Osteoblast (primary cell): ENCODE measurements around the gene SMARCD3. TPM values are rescaled to one million over a fixed set of nuclear protein-coding genes. Genes with fewer than 3 reads are reported as not detected.

Experiments
- DNase-seq: peaks from one replicate; pipeline ENCODE4 v3.0.0; 2011; ENCODE audit warnings: low spot score, mixed read lengths; ENCODE audit not compliant: insufficient read length; ENCODE audit errors: missing footprints
- H2AFZ ChIP-seq: 2 replicates; pipeline ENCODE4 v1.6.0; 2011; ENCODE audit warnings: mild to moderate bottlenecking, low read length
- H3K27ac ChIP-seq: 2 replicates; pipeline ENCODE4 v1.5.1; 2011; ENCODE audit warnings: mild to moderate bottlenecking, low read depth, low read length, moderate library complexity
- H3K27me3 ChIP-seq: 2 replicates; pipeline ENCODE4 v1.6.0; 2012; ENCODE audit warnings: mild to moderate bottlenecking, control low read depth, inconsistent platforms, low read length, moderate library complexity; ENCODE audit not compliant: insufficient read depth
- H3K36me3 ChIP-seq: 2 replicates; pipeline ENCODE4 v1.5.1; 2011; ENCODE audit warnings: mild to moderate bottlenecking, low read length, control low read depth, moderate library complexity; ENCODE audit not compliant: insufficient read depth
- H3K4me1 ChIP-seq: 2 replicates; pipeline ENCODE4 v1.5.1; 2011; ENCODE audit warnings: mild to moderate bottlenecking, low read length, control low read depth, moderate library complexity; ENCODE audit not compliant: insufficient read depth
- H3K4me2 ChIP-seq: 2 replicates; pipeline ENCODE4 v1.6.0; 2011; ENCODE audit warnings: mild to moderate bottlenecking, low read length; ENCODE audit not compliant: insufficient read depth
- H3K4me3 ChIP-seq: fragments of 200-600 bp; sonication (generic); 3 replicates; pipeline ENCODE4 v1.5.1; 2012; ENCODE audit warnings: mild to moderate bottlenecking, low read length, inconsistent platforms; ENCODE audit not compliant: insufficient read depth
- H3K79me2 ChIP-seq: 2 replicates; pipeline ENCODE4 v1.6.0; 2012; ENCODE audit warnings: mild to moderate bottlenecking, low read length, control low read depth, inconsistent platforms; ENCODE audit not compliant: insufficient read depth
- H3K9me3 ChIP-seq: 2 replicates; pipeline ENCODE4 v1.5.1; 2011; ENCODE audit warnings: low read depth, low read length, control low read depth
- H4K20me1 ChIP-seq: 2 replicates; pipeline ENCODE4 v1.6.0; 2012; ENCODE audit warnings: mild to moderate bottlenecking, low read length, control low read depth; ENCODE audit not compliant: insufficient read depth
- total RNA-seq: library from RNA; depleted of rRNA; stranded (reverse); fragments of >200 nt; gene quantifications from 2 replicates; pipeline ENCODE4 v1.2.3, GENCODE V29; 2012
- TF ChIP-seq, protein P1 (sequence below): IDR thresholded peaks from 2 replicates; pipeline ENCODE4 v1.5.1; 2011; ENCODE audit warnings: mild to moderate bottlenecking, low read depth, low read length, moderate library complexity; ENCODE audit errors: extremely low read depth

Gene SMARCD3
- total RNA-seq, 1 donor = 40.2 TPM

DNA sequence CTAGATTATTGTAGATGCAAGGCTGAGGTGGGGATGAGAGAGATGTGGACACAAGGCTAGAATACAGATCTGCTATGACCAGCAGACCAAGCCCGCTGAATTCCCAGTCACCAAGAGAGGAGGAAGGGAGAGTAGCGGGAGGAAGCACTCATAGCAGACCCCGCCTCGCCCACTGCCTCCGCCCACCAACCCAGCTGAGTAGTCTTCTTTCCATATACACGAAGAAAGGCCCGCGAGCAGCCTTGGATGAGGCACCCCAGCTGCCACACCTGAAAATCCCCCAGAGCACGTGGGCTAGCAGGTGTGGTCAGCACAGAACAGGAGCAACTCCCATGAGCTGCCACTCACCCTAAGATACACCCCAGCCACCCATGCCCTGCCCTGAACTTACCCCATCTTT is 30.3 kb downstream of the SMARCD3 start:
- no peak for DNase-seq
- no peaks in the 10 kb centered on the region for H3K27me3 ChIP-seq
- TF ChIP-seq, protein P1, sequence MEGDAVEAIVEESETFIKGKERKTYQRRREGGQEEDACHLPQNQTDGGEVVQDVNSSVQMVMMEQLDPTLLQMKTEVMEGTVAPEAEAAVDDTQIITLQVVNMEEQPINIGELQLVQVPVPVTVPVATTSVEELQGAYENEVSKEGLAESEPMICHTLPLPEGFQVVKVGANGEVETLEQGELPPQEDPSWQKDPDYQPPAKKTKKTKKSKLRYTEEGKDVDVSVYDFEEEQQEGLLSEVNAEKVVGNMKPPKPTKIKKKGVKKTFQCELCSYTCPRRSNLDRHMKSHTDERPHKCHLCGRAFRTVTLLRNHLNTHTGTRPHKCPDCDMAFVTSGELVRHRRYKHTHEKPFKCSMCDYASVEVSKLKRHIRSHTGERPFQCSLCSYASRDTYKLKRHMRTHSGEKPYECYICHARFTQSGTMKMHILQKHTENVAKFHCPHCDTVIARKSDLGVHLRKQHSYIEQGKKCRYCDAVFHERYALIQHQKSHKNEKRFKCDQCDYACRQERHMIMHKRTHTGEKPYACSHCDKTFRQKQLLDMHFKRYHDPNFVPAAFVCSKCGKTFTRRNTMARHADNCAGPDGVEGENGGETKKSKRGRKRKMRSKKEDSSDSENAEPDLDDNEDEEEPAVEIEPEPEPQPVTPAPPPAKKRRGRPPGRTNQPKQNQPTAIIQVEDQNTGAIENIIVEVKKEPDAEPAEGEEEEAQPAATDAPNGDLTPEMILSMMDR = no peak
- H3K9me3 ChIP-seq = no peaks in the 10 kb centered on the region
- peaks cover 2% of the 10 kb centered on the region for H4K20me1 ChIP-seq
- peaks cover 84% of the 10 kb centered on the region for H3K36me3 ChIP-seq
- H3K79me2 ChIP-seq = no peaks in the 10 kb centered on the region
- H3K4me2 ChIP-seq = no peak overlapping the region
- no peak overlapping the region for H3K4me3 ChIP-seq
- no peak overlapping the region for H2AFZ ChIP-seq
- no peak overlapping the region for H3K27ac ChIP-seq
- H3K4me1 ChIP-seq = no peaks in the 10 kb centered on the region

GRCh38 chr7:151215396-151215795 is 33.1 kb downstream of the SMARCD3 start:
- Histone ChIP-seq H3K27ac (no peak overlapping the region), H3K4me3 (no peak overlapping the region), H3K27me3 (no peaks in the 10 kb centered on the region), H2AFZ (no peak overlapping the region), H3K79me2 (no peaks in the 10 kb centered on the region), H4K20me1 (peaks cover 3% of the 10 kb centered on the region), H3K4me2 (no peak overlapping the region), H3K4me1 (no peaks in the 10 kb centered on the region), H3K9me3 (no peaks in the 10 kb centered on the region), H3K36me3 (peaks cover 63% of the 10 kb centered on the region)
- no peak for DNase-seq
- TF ChIP-seq, protein P1 = no peak

DNA sequence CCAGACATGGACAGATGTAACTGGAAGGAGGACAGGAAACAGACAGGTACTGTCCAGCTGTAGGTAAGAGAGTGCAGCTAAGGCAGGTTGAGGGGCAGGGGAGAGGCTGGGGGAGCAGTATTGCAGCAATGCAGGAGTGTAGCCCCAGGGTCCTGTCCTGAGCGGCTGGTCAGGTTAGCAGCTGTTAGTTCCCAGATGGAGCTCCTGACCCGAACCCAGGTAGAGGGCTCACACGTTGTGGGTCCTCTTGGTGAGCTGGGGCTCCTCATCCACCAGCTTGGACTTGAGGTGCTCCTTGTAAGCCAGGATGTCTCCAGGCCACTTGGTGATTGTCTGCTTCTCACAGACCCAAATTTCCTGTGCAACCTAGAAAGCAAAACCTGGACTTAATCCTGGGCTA is 34.7 kb downstream of the SMARCD3 start:
- DNase-seq = peak; percentile 27
- Histone ChIP-seq H3K79me2 (no peaks in the 10 kb centered on the region), H3K4me3 (no peak overlapping the region), H3K27ac (no peak overlapping the region), H3K4me2 (no peak overlapping the region), H4K20me1 (peaks cover 3% of the 10 kb centered on the region), H3K36me3 (peaks cover 53% of the 10 kb centered on the region), H3K27me3 (no peaks in the 10 kb centered on the region), H2AFZ (no peak overlapping the region), H3K4me1 (no peaks in the 10 kb centered on the region), H3K9me3 (no peaks in the 10 kb centered on the region)
- TF ChIP-seq, protein P1 = no peak

GRCh38 chr7:151212626-151213025 is 35.9 kb downstream of the SMARCD3 start:
- no peak overlapping the region for H3K27ac ChIP-seq
- H3K9me3 ChIP-seq = no peaks in the 10 kb centered on the region

More at GRCh38 chr7:151212626-151213025, 35.9 kb downstream of the SMARCD3 start:
- H2AFZ ChIP-seq = no peak overlapping the region
- H3K4me1 ChIP-seq = no peaks in the 10 kb centered on the region
- TF ChIP-seq, protein P1 = no peak
- no peak overlapping the region for H3K4me2 ChIP-seq
- no peak for DNase-seq
- no peak overlapping the region for H3K4me3 ChIP-seq
- peaks cover 41% of the 10 kb centered on the region for H3K36me3 ChIP-seq
- H3K27me3 ChIP-seq = peaks cover 5% of the 10 kb centered on the region
- no peaks in the 10 kb centered on the region for H3K79me2 ChIP-seq
- peaks cover 3% of the 10 kb centered on the region for H4K20me1 ChIP-seq
